OCI-LY7 (cell line): ENCODE results near the gene ST8SIA5.

ENCODE experiments used
- EZH2phosphoT487 ChIP-seq: fragments of 200-600 bp; sonication (generic); IDR thresholded peaks from 2 replicates; pipeline ENCODE4 v1.6.1; 2018; ENCODE audit warnings: low read depth, borderline replicate concordance, mild to moderate bottlenecking, mixed run types, antibody characterized with exemption, low read length, moderate library complexity, mixed read lengths
- TF ChIP-seq, protein P1 (sequence below): fragments of 200-600 bp; sonication (generic); conservative IDR thresholded peaks from 2 replicates; pipeline ENCODE4 v1.5.1; 2014; ENCODE audit warnings: mild to moderate bottlenecking, antibody characterized with exemption, low read length, moderate library complexity, mixed read lengths

DNA sequence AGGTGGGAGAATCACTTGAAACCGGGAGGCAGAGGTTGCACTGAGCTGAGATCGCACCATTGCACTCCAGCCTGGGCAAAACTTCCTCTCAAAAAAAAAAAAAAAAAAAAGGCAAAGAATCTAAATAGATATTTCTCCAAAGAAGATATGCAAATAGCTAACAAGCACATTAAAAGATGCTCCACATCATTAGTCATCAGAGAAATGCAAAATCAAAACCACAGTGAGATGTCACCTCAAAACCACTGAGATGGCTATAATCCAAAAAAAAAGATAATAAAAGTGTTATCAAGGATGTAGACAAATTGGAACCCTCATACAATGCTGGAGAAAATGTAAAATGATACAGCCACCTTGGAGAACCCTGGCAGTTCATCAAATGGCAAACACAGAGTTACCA lies 8.4 kb downstream of the ST8SIA5 start:
- TF ChIP-seq, protein P1, sequence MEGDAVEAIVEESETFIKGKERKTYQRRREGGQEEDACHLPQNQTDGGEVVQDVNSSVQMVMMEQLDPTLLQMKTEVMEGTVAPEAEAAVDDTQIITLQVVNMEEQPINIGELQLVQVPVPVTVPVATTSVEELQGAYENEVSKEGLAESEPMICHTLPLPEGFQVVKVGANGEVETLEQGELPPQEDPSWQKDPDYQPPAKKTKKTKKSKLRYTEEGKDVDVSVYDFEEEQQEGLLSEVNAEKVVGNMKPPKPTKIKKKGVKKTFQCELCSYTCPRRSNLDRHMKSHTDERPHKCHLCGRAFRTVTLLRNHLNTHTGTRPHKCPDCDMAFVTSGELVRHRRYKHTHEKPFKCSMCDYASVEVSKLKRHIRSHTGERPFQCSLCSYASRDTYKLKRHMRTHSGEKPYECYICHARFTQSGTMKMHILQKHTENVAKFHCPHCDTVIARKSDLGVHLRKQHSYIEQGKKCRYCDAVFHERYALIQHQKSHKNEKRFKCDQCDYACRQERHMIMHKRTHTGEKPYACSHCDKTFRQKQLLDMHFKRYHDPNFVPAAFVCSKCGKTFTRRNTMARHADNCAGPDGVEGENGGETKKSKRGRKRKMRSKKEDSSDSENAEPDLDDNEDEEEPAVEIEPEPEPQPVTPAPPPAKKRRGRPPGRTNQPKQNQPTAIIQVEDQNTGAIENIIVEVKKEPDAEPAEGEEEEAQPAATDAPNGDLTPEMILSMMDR: no peak
- TF ChIP-seq EZH2phosphoT487: no peak
